Medulla oblongata (tissue), 1 donor: ENCODE results near the gene ZNF219.
A peak's percentile ranks its signal among the peaks of the same experiment; 100 is the strongest.
"Not testable (repeated sequence)": the region's sequence is repeated elsewhere in the genome, so short reads cannot be mapped to it uniquely, and the experiment has no call there.

Source experiments
- DNase-seq: peaks from one replicate; pipeline ENCODE4 v3.0.0-alpha.2; 2015; ENCODE audit errors: extremely low spot score

Gene ZNF219

GRCh38 chr14:21043974-21044618 lies 54.4 kb downstream of the ZNF219 start:
- no peak for DNase-seq

GRCh38 chr14:21043387-21043973 lies 55.0 kb downstream of the ZNF219 start:
- no peak for DNase-seq

GRCh38 chr14:21042918-21043317 lies 55.5 kb downstream of the ZNF219 start:
- DNase-seq = peak; percentile 40

GRCh38 chr14:21041676-21042433 lies 56.6 kb downstream of the ZNF219 start, which contains the start of gene RNASE7:
Gene RNASE7, plus strand, starts transcription at chr14:21042362. Its CDS starts 631 bp downstream, at chr14:21042993.
- DNase-seq = no peak

- not testable (repeated sequence) for DNase-seq
Observed at GRCh38 chr14:21040941-21041340, 57.5 kb downstream of the ZNF219 start.

- no peak for DNase-seq
Observed at GRCh38 chr14:21040370-21040925, 58.0 kb downstream of the ZNF219 start.
